ENCODE data around the gene LPCAT2.

LPCAT2 gene

DNA sequence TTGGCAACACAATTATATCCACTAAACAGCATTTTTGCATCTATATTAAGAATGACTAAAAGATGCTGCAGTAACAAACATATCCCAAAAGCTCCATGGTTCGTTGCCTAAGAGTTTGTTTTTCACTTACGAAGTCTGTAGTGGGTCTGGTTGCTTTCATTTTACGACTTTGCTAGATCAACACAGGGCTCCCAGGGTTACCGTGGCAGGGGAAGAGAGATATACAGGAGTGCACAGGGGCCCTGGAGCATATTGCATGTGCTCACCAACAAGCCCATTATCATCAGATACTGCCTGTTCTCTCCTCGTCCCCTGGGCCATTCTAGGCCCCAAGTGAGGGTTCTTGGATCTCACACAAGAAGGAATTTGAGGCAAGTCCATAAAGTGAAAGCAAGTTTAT, 33.0 kb upstream of the LPCAT2 start:
- no peak for TF ChIP-seq CTCF (conservative IDR thresholded peaks at IDR 0.05; ENCODE audit: low read depth, low read length)

DNA sequence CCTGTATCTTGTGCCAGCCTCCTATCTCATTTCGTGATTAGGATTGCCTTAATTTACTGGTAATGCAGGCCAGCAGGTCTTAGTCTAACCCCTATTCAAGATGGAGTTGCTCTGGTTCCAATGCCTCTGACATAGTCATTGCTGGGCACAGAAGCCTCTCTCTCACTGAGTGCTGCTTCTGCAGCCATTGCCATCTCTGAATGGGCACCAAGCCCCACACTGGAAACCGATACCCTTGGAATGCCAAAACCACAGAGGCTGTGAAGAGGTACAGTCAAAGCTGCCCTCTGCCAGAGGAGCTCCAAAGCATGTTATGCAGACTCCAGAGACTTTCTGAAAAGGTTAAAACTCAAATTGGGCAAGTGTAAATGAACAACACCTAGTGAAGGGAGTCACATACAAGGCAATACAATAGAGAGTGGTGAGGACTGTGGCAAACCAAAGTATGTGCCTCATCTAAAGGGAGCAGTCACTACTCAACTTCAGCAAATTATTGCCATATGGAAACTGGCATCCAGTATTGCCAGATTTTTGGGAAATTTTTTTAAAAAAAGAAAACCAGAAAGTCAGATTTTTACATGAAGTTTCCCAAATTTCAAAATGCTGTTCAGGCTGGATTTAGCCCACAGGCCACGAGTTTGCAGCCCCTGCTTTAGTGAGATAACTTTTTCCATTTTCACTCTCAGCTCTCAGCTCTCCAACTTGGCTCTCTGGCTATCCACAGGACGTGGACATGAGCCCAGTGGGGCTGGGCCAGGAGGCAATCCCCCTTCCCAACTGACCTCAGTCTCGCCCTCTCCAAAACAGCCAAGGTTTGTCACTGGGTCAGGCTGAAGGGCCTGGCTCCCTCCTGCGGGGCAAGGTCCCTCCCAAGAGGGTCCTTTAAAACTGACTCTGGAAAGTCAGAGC, 32.0 kb upstream of the LPCAT2 start:
- no peak overlapping the region for H3K4me3 ChIP-seq (ENCODE audit: low read depth, low read length)
- no peak for DNase-seq (ENCODE audit: low read depth)
- TF ChIP-seq CTCF (conservative IDR thresholded peaks at IDR 0.05; ENCODE audit: low read depth, low read length) = no peak

More for the DNA sequence above, 33.0 kb upstream of the LPCAT2 start:
- peak; percentile 34 for DNase-seq (ENCODE audit: low read depth)
- H3K4me3 ChIP-seq (ENCODE audit: low read depth, low read length) = no peak overlapping the region

DNA sequence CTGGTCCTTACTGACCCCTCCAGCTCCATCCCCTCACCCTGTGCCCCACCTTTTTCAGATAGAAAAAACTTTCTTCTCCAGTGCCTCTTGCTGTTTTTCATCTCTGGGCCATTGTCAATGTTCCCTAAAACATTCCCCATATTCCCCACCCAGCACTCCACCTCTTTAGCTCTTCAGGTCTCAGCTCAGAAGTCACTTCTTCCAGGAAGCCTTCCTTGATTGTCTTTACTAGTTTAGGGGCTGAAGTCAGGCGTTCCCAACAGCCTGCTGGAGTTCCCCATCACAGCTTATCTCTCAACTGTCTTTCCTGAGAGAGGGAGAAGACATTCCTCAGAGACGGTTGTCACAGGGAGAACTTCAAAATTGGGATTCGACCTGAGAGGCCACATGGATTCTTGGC, 31.1 kb upstream of the LPCAT2 start:
- no peak for TF ChIP-seq CTCF (conservative IDR thresholded peaks at IDR 0.05; ENCODE audit: low read depth, low read length)
- DNase-seq (ENCODE audit: low read depth) = no peak
- H3K4me3 ChIP-seq (ENCODE audit: low read depth, low read length) = no peak overlapping the region

GRCh38 chr16:55478827-55479429, 29.9 kb upstream of the LPCAT2 start, which contains the start of gene MMP2:
Gene MMP2 (plus strand): TSS chr16:55479198. CDS start chr16:55479480, 282 bp downstream.
- no peak for TF ChIP-seq CTCF (conservative IDR thresholded peaks at IDR 0.05; ENCODE audit: low read depth, low read length)
- DNase-seq (ENCODE audit: low read depth) = peak; percentile 75
- H3K4me3 ChIP-seq (ENCODE audit: low read depth, low read length) = peak within 1 kb of the TSS; percentile 81

GRCh38 chr16:55479430-55480140, 29.3 kb upstream of the LPCAT2 start:
- TF ChIP-seq CTCF (conservative IDR thresholded peaks at IDR 0.05; ENCODE audit: low read depth, low read length) = no peak
- no peak for DNase-seq (ENCODE audit: low read depth)

DNA sequence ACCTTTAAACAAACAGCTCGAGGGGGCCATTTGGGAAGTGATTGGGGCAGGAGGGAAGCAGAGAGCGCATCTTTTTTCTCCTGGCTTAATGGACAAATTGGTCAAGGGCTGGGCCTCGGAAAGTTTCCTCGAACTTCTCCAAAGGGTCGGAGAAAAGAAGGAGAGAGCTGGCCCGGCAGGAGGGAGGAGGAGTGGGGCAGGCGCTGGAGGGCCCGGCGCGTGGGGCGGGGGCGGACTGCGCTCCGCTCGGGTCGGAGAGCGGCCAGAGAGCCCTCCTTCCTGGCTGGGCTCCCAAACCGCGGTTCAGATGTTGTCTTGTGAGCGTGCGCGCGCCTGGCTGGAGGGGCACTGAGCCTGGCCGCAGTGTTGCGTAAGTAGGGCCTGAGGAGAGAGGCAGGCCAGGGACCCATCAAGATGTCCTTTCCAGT, 28.6 kb upstream of the LPCAT2 start:
- no peak for TF ChIP-seq CTCF (conservative IDR thresholded peaks at IDR 0.05; ENCODE audit: low read depth, low read length)
- peak; percentile 93 for DNase-seq (ENCODE audit: low read depth)
- H3K4me3 ChIP-seq (ENCODE audit: low read depth, low read length) = peak overlapping the region; percentile 81

More at GRCh38 chr16:55479430-55480140, 29.3 kb upstream of the LPCAT2 start:
- peak overlapping the region; percentile 81 for H3K4me3 ChIP-seq (ENCODE audit: low read depth, low read length)

All from choroid plexus epithelial cell (primary cell).